ENCODE data around the gene GIT1. TPM values are rescaled to one million over a fixed set of nuclear protein-coding genes. Genes with fewer than 3 reads are reported as not detected.

The GIT1 gene
- total and polyA plus RNA-seq, 2 of the 13 experiments (the other 11 are each of a cell fraction or from before 2014, with no cell fraction given) = 14.2 to 30.8 TPM

- Histone ChIP-seq H4K20me1 (ENCODE audit: insufficient read depth, low read length) (0 out of 2 replicates have a peak, but pooled peaks cover 3% of the 10 kb centered on the region), H3K27me3 (ENCODE audit: control insufficient read depth in 1 of 2, insufficient read depth in 2 of 2, low read length in 2 of 2) (no peaks in the 10 kb centered on the region), H3K79me2 (ENCODE audit: insufficient read depth, low read length) (no peaks in the 10 kb centered on the region), H3K4me3 (replicated peaks in 1 of 3; ENCODE audit: insufficient read depth in 1 of 3, low read depth in 2 of 3, low read length in 3 of 3) (peak overlapping the region; percentile 72 to 94 (median 84)), H2AFZ (ENCODE audit: low read length) (no peak overlapping the region), H3K4me1 (ENCODE audit: insufficient read depth, low read length) (peaks cover 29% of the 10 kb centered on the region), H3K27ac (ENCODE audit: extremely low read length, insufficient read depth, low read length) (peak overlapping the region; percentile 86), H3K9me3 (ENCODE audit: low read length) (no peaks in the 10 kb centered on the region), H3K36me3 (replicated peaks in 1 of 2; ENCODE audit: control insufficient read depth in 1 of 2, insufficient read depth in 2 of 2, low read length in 2 of 2) (no peaks in the 10 kb centered on the region), H3K9ac (ENCODE audit: insufficient read depth, low read depth, low read length) (peak overlapping the region; percentile 41), H3K4me2 (ENCODE audit: low read depth, low read length) (peak overlapping the region; percentile 84)
- ChIA-PET CTCF (ENCODE audit: low intra/inter-chr PET ratio, low total read pairs) (no interaction called here), POLR2A (interaction anchor here (0.8 to 3.1 kb wide), 6 partner anchors 7 to 273 kb away, joined by 3 to 24 read pairs (median 10); partner anchors contain the start of gene NUFIP2)
- peak; percentile 3 for ATAC-seq
- in situ Hi-C loops (cut with HindIII; ENCODE audit: extremely low pct_ligation_motif_present, low pct_unique_long_range_greater_than_20kb) = no loop called here
- FAIRE-seq = no peak
- TF ChIP-seq MYNN (CRISPR knock-in tag; IDR thresholded peaks at IDR 0.05; ENCODE audit: low read depth) (no peak), ZNF263 (CRISPR knock-in tag; IDR thresholded peaks at IDR 0.05) (0 out of 2 replicates have a peak, but pooled peaks have one; percentile 8), PAX8 (CRISPR knock-in tag; IDR thresholded peaks at IDR 0.05; ENCODE audit: borderline replicate concordance) (0 out of 2 replicates have a peak, but pooled peaks have one; percentile 26), PBX3 (CRISPR knock-in tag; IDR thresholded peaks at IDR 0.05; ENCODE audit: borderline replicate concordance) (no peak), GABPA (IDR thresholded peaks at IDR 0.05; ENCODE audit: low read depth, low read length) (no peak), GABPA (CRISPR knock-in tag; IDR thresholded peaks at IDR 0.05; ENCODE audit: low read depth) (no peak), ARHGAP35 (CRISPR knock-in tag; IDR thresholded peaks at IDR 0.05; ENCODE audit: borderline replicate concordance) (no peak), GLMP (CRISPR knock-in tag; IDR thresholded peaks at IDR 0.05; ENCODE audit: borderline replicate concordance) (no peak), ZNF614 (CRISPR knock-in tag; IDR thresholded peaks at IDR 0.05; ENCODE audit: borderline replicate concordance) (no peak), TBX3 (IDR thresholded peaks at IDR 0.05; ENCODE audit: borderline replicate concordance) (no peak), MAF1 (CRISPR knock-in tag; IDR thresholded peaks at IDR 0.05; ENCODE audit: borderline replicate concordance) (no peak), PHF20 (CRISPR knock-in tag; IDR thresholded peaks at IDR 0.05) (no peak), ZSCAN5A (CRISPR knock-in tag; IDR thresholded peaks at IDR 0.05; ENCODE audit: borderline replicate concordance) (no peak), NFKBIZ (CRISPR knock-in tag; IDR thresholded peaks at IDR 0.05) (no peak), ELF1 (CRISPR knock-in tag; IDR thresholded peaks at IDR 0.05) (no peak), TBL1XR1 (IDR thresholded peaks at IDR 0.05; ENCODE audit: borderline replicate concordance, low read length, partially characterized antibody) (no peak), HNRNPK (IDR thresholded peaks at IDR 0.05; ENCODE audit: low read depth, low read length, poor library complexity, severe bottlenecking) (peak; percentile 12), ZNF543 (CRISPR knock-in tag; IDR thresholded peaks at IDR 0.05) (no peak), ZNF563 (CRISPR knock-in tag; IDR thresholded peaks at IDR 0.05) (no peak), SOX6 (IDR thresholded peaks at IDR 0.05) (no peak), SOX6 (CRISPR knock-in tag; IDR thresholded peaks at IDR 0.05) (peak; percentile 4; the same call in 1 of the 2 replicates), THAP11 (CRISPR knock-in tag; IDR thresholded peaks at IDR 0.05) (no peak), ZNF260 (CRISPR knock-in tag; IDR thresholded peaks at IDR 0.05; ENCODE audit: borderline replicate concordance, low read depth) (no peak), ZNF350 (CRISPR knock-in tag; IDR thresholded peaks at IDR 0.05; ENCODE audit: borderline replicate concordance, low read depth) (no peak)
- DNase-seq (ENCODE audit: low spot score) = no peak
- BruUV-seq (replicated peaks) = no TSS peak
- intact Hi-C loops (cut with micrococcal nuclease; ENCODE audit: unreplicated experiment) = loop anchor here (10.0 kb wide), 1 partner anchor 272 kb away; the partner anchor contains the start of gene NUFIP2
- 0% methylated on average over 5 of the region's 27 CpGs for WGBS (ENCODE audit: low lambda C conversion rate)
Measured at GRCh38 chr17:29567304-29567553, 22.2 kb downstream of the GIT1 start.
